ENCODE results near the gene CCDC124.
"Not testable (repeated sequence)": the region's sequence is repeated elsewhere in the genome, so short reads cannot be mapped to it uniquely, and the experiment has no call there.

The CCDC124 gene

GRCh38 chr19:17932485-17933338 lies at the start of gene CCDC124:
Gene CCDC124, plus strand, starts transcription at chr19:17933015. Its CDS starts 3,406 bp downstream, at chr19:17936421.
- ChIA-PET CTCF (interaction anchor here (0.5 to 1.4 kb wide), 9 partner anchors 13 to 503 kb away, joined by 3 to 13 read pairs (median 4); partner anchors contain the start of genes RPL18A and SLC5A5), POLR2A (interaction anchor here (0.6 to 6.3 kb wide), 15 partner anchors 10 to 260 kb away, joined by 3 to 80 read pairs (median 5); partner anchors contain the start of genes ARRDC2, KCNN1, MPV17L2 and RPL18A)
- TF ChIP-seq NFRKB (IDR thresholded peaks at IDR 0.05): peak; percentile 66; the same call in 1 of the 2 replicates
- TF ChIP-seq HDGF (IDR thresholded peaks at IDR 0.05; ENCODE audit: borderline replicate concordance): no peak
- no peak for TF ChIP-seq ARNT (IDR thresholded peaks at IDR 0.05)
- TF ChIP-seq ELF4 (IDR thresholded peaks at IDR 0.05): peak; percentile 67
- no peak for TF ChIP-seq LEF1 (IDR thresholded peaks at IDR 0.05; ENCODE audit: borderline replicate concordance)
- TF ChIP-seq BHLHE40 (IDR thresholded peaks at IDR 0.05; ENCODE audit: borderline replicate concordance): no peak
- TF ChIP-seq FOXM1 (IDR thresholded peaks at IDR 0.05; ENCODE audit: borderline replicate concordance): no peak
- peak; percentile 66 for TF ChIP-seq ZNF384 (IDR thresholded peaks at IDR 0.05)
- no peak for TF ChIP-seq TARDBP (IDR thresholded peaks at IDR 0.05)
- TF ChIP-seq SUZ12 (IDR thresholded peaks at IDR 0.05): no peak
- no peak for TF ChIP-seq FOXK2 (IDR thresholded peaks at IDR 0.05)
- no peak for TF ChIP-seq FOXA1 (IDR thresholded peaks at IDR 0.05)
- TF ChIP-seq CTBP1 (IDR thresholded peaks at IDR 0.05; ENCODE audit: borderline replicate concordance): no peak
- no peak for TF ChIP-seq SP1 (IDR thresholded peaks at IDR 0.05)
- peak; percentile 59 for TF ChIP-seq L3MBTL2 (conservative IDR thresholded peaks at IDR 0.05)
- peak; percentile 94 for DNase-seq (ENCODE audit: extremely low spot score)

GRCh38 chr19:17883627-17884410 lies 49.0 kb upstream of the CCDC124 start:
- peak; percentile 69 for DNase-seq (ENCODE audit: extremely low spot score)
- no peak for TF ChIP-seq NFRKB (IDR thresholded peaks at IDR 0.05)
- no peak for TF ChIP-seq ZNF384 (IDR thresholded peaks at IDR 0.05)
- TF ChIP-seq CTBP1 (IDR thresholded peaks at IDR 0.05; ENCODE audit: borderline replicate concordance): no peak
- TF ChIP-seq FOXM1 (IDR thresholded peaks at IDR 0.05; ENCODE audit: borderline replicate concordance): no peak
- no peak for TF ChIP-seq SP1 (IDR thresholded peaks at IDR 0.05)
- TF ChIP-seq BHLHE40 (IDR thresholded peaks at IDR 0.05; ENCODE audit: borderline replicate concordance): no peak
- no peak for TF ChIP-seq PKNOX1 (IDR thresholded peaks at IDR 0.05)
- TF ChIP-seq LEF1 (IDR thresholded peaks at IDR 0.05; ENCODE audit: borderline replicate concordance): no peak
- TF ChIP-seq ARNT (IDR thresholded peaks at IDR 0.05): no peak
- no peak for TF ChIP-seq TARDBP (IDR thresholded peaks at IDR 0.05)
- no peak for TF ChIP-seq L3MBTL2 (conservative IDR thresholded peaks at IDR 0.05)
- POLR2A ChIA-PET: no interaction called here
- CTCF ChIA-PET: no interaction called here

GRCh38 chr19:17886515-17886914 lies 46.3 kb upstream of the CCDC124 start:
- POLR2A ChIA-PET: no interaction called here
- CTCF ChIA-PET: interaction anchor here (0.7 kb wide), 1 partner anchor 51 kb away, joined by 6 read pairs; no protein-coding TSS in a partner anchor
- TF ChIP-seq ELF4 (IDR thresholded peaks at IDR 0.05) (no peak), L3MBTL2 (conservative IDR thresholded peaks at IDR 0.05) (no peak), LEF1 (IDR thresholded peaks at IDR 0.05; ENCODE audit: borderline replicate concordance) (no peak), FOXA1 (IDR thresholded peaks at IDR 0.05) (no peak), ARNT (IDR thresholded peaks at IDR 0.05) (no peak), FOXK2 (IDR thresholded peaks at IDR 0.05) (no peak), FOXM1 (IDR thresholded peaks at IDR 0.05; ENCODE audit: borderline replicate concordance) (no peak), TARDBP (IDR thresholded peaks at IDR 0.05) (no peak), SP1 (IDR thresholded peaks at IDR 0.05) (no peak), NFRKB (IDR thresholded peaks at IDR 0.05) (no peak), HDGF (IDR thresholded peaks at IDR 0.05; ENCODE audit: borderline replicate concordance) (no peak), BHLHE40 (IDR thresholded peaks at IDR 0.05; ENCODE audit: borderline replicate concordance) (no peak), CTBP1 (IDR thresholded peaks at IDR 0.05; ENCODE audit: borderline replicate concordance) (no peak), PKNOX1 (IDR thresholded peaks at IDR 0.05) (no peak), ZNF384 (IDR thresholded peaks at IDR 0.05) (no peak), SUZ12 (IDR thresholded peaks at IDR 0.05) (no peak)
- no peak for DNase-seq (ENCODE audit: extremely low spot score)

GRCh38 chr19:17887221-17887620 lies 45.6 kb upstream of the CCDC124 start:
- DNase-seq (ENCODE audit: extremely low spot score); CTCF ChIA-PET; POLR2A ChIA-PET: not testable (repeated sequence)

GRCh38 chr19:17888260-17888659 lies 44.6 kb upstream of the CCDC124 start:
- ChIA-PET POLR2A (interaction anchor here (1.1 to 2.0 kb wide), 2 partner anchors 29 to 45 kb away, joined by 4 to 6 read pairs; partner anchors contain the start of genes CCDC124 and RPL18A), CTCF (no interaction called here)
- TF ChIP-seq HDGF (IDR thresholded peaks at IDR 0.05; ENCODE audit: borderline replicate concordance): no peak
- DNase-seq (ENCODE audit: extremely low spot score): no peak

GRCh38 chr19:17889609-17890214 lies 43.1 kb upstream of the CCDC124 start:
- POLR2A ChIA-PET: interaction anchor here (2.0 kb wide), 1 partner anchor 43 kb away, joined by 6 read pairs; the partner anchor contains the start of gene CCDC124
- TF ChIP-seq ELF4 (IDR thresholded peaks at IDR 0.05) (no peak), L3MBTL2 (conservative IDR thresholded peaks at IDR 0.05) (no peak), LEF1 (IDR thresholded peaks at IDR 0.05; ENCODE audit: borderline replicate concordance) (no peak), SP1 (IDR thresholded peaks at IDR 0.05) (no peak), PKNOX1 (IDR thresholded peaks at IDR 0.05) (no peak), NFRKB (IDR thresholded peaks at IDR 0.05) (no peak), CTBP1 (IDR thresholded peaks at IDR 0.05; ENCODE audit: borderline replicate concordance) (no peak), FOXK2 (IDR thresholded peaks at IDR 0.05) (no peak), ARNT (IDR thresholded peaks at IDR 0.05) (no peak), BHLHE40 (IDR thresholded peaks at IDR 0.05; ENCODE audit: borderline replicate concordance) (no peak), FOXA1 (IDR thresholded peaks at IDR 0.05) (no peak), HDGF (IDR thresholded peaks at IDR 0.05; ENCODE audit: borderline replicate concordance) (no peak), ZNF384 (IDR thresholded peaks at IDR 0.05) (no peak), FOXM1 (IDR thresholded peaks at IDR 0.05; ENCODE audit: borderline replicate concordance) (no peak), TARDBP (IDR thresholded peaks at IDR 0.05) (no peak), SUZ12 (IDR thresholded peaks at IDR 0.05) (no peak)
- DNase-seq (ENCODE audit: extremely low spot score): peak; percentile 62
- CTCF ChIA-PET: no interaction called here
